Measurements from ENCODE around the gene TNNC1. TPM values are rescaled to one million over a fixed set of nuclear protein-coding genes. Genes with fewer than 3 reads are reported as not detected.

The TNNC1 gene
- total RNA-seq, 1 experiment from 2014 or later, result 5.6 TPM

- no peak overlapping the region for H2BK15ac ChIP-seq (ENCODE audit: low read depth, low read length)
- no peaks in the 10 kb centered on the region for H3K9me3 ChIP-seq (ENCODE audit: control insufficient read depth, low read depth, low read length)
- no peak overlapping the region for H3K23ac ChIP-seq (ENCODE audit: insufficient read length, low read depth, low read length)
- H3K4me2 ChIP-seq (ENCODE audit: insufficient read depth, insufficient read length, low read length), result no peak overlapping the region
- no peak for DNase-seq
- H3K4me1 ChIP-seq (ENCODE audit: insufficient read depth, low read length), result no peaks in the 10 kb centered on the region
- no peak overlapping the region for H4K8ac ChIP-seq (replicated peaks; ENCODE audit: insufficient read length, low read depth, low read length)
- H3K79me1 ChIP-seq (ENCODE audit: insufficient read depth, low read depth, low read length, poor library complexity, severe bottlenecking), result peaks cover 4% of the 10 kb centered on the region
- H3K14ac ChIP-seq (ENCODE audit: insufficient read depth, low read length), result no peak overlapping the region
- H3K18ac ChIP-seq (ENCODE audit: insufficient read length, low read depth, low read length), result no peak overlapping the region
- no CpG with 5 or more reads among the region's 10 CpGs for WGBS (ENCODE audit: extremely low coverage, insufficient read length, low lambda C conversion rate)
- H3K79me2 ChIP-seq (ENCODE audit: insufficient read depth, low read length), result peaks cover 2% of the 10 kb centered on the region; the same call in 1 of the 2 replicates
- no peak for TF ChIP-seq CTCF (conservative IDR thresholded peaks at IDR 0.05)
- no peaks in the 10 kb centered on the region for H4K20me1 ChIP-seq (ENCODE audit: control insufficient read depth, insufficient read depth, insufficient read length)
- H2BK20ac ChIP-seq (ENCODE audit: low read depth, low read length, poor library complexity, severe bottlenecking), result no peak overlapping the region
- H3K4ac ChIP-seq (ENCODE audit: low read depth, low read length), result no peak overlapping the region
- Mint-ChIP-seq H3K9me3 (no peaks in the 10 kb centered on the region), H3K27ac (no peak overlapping the region), H3K36me3 (ENCODE audit: insufficient read depth in 1 of 3, low read depth in 3 of 3) (peaks cover 38 to 77% (median 71%) of the 10 kb centered on the region in 3 experiments), H3K4me3 (no peak overlapping the region), H3K4me1 (peaks cover 8 to 9% of the 10 kb centered on the region in 2 experiments), H3K27me3 (ENCODE audit: low read depth) (no peaks in the 10 kb centered on the region)
- H4K5ac ChIP-seq (ENCODE audit: insufficient read length, low read depth, low read length), result no peak overlapping the region
- H3K27me3 ChIP-seq (ENCODE audit: insufficient read depth, low read length), result no peaks in the 10 kb centered on the region
- no peak overlapping the region for H2BK120ac ChIP-seq (ENCODE audit: low read depth, low read length, poor library complexity, severe bottlenecking)
- H2AK5ac ChIP-seq (ENCODE audit: insufficient read length, low read length), result no peak overlapping the region
- H3K56ac ChIP-seq (ENCODE audit: insufficient read length, low read depth, low read length), result no peak overlapping the region
- H3K27ac ChIP-seq (ENCODE audit: insufficient read length, low read depth, low read length), result no peak overlapping the region
- no peak overlapping the region for H2AFZ ChIP-seq (ENCODE audit: low read length)
- no peak overlapping the region for H3T11ph ChIP-seq (ENCODE audit: low read length)
- H2BK5ac ChIP-seq (ENCODE audit: insufficient read length, low read length), result no peak overlapping the region
- no peak overlapping the region for H3K9ac ChIP-seq (ENCODE audit: extremely low read depth, insufficient read length, low read length)
- no peak overlapping the region for H4K91ac ChIP-seq (ENCODE audit: insufficient read length, low read depth, low read length)
- H2BK12ac ChIP-seq (ENCODE audit: insufficient read length, low read depth, low read length), result no peak overlapping the region
- H3K23me2 ChIP-seq (ENCODE audit: insufficient read length, low read depth, low read length, poor library complexity, severe bottlenecking), result peaks cover 5% of the 10 kb centered on the region
Observed at GRCh38 chr3:52404391-52404790, 49.5 kb downstream of the TNNC1 start.
